Breast epithelium (tissue), 3 donors: ENCODE results near the gene MYO1G.

Experiments used
- CTCF ChIP-seq, 3 donors: fragments of 450-650 bp; IDR thresholded peaks; one replicate each; pipeline ENCODE4 v1.5.1; 2016 to 2017; ENCODE audit warnings: antibody characterized with exemption in 3 of 3, mild to moderate bottlenecking in 3 of 3, moderate library complexity in 3 of 3
- POLR2AphosphoS5 ChIP-seq, 3 donors: sonication (generic); formaldehyde crosslinking; IDR thresholded peaks; one replicate each; pipeline ENCODE4 v1.6.1; 2017; ENCODE audit warnings: antibody characterized with exemption in 3 of 3

DNA sequence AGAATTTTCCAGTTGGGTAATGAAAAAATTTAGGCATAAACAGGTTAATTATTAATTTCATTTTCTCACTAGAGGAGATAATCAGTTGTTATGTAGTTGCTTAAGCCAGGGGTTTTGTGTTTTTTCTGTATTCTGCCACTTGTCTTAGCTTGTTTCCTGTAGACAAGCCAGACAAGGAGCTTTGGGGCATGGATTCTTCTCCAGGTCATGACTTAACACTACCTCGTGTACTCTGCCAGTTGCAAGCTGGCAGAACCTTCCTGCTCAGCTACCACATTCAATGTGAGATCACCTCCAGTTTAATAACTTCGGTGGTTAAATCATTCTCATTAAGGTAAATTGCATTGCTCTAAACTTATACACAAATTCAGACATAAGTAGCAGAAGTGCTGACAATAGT lies 23.0 kb upstream of the MYO1G start:
- TF ChIP-seq POLR2AphosphoS5 (IDR thresholded peaks at IDR 0.05) (no peak), CTCF (IDR thresholded peaks at IDR 0.05) (no peak)
